HEK293 (cell line): ENCODE data around the gene PRICKLE1.

ENCODE experiments used
- CTCF ChIA-PET: fragments of 350-600 bp; formaldehyde crosslinking; extraction: SDS; loops from one replicate; lab custom pipeline; 2021; ENCODE audit warnings: antibody characterized with exemption; lab: Yijun Ruan, JAX
- POLR2A ChIA-PET: fragments of 300-600 bp; formaldehyde crosslinking; extraction: SDS; loops from one replicate; lab custom pipeline; 2020; ENCODE audit warnings: antibody characterized with exemption, inconsistent platforms; lab: Yijun Ruan, JAX
- H3K27ac ChIP-seq: fragments of 200-500 bp; sonication (Bioruptor generic); 2 replicates; pipeline ENCODE4 v1.5.1; 2014; ENCODE audit warnings: low read depth, low read length, control low read depth, inconsistent platforms; ENCODE audit errors: extremely low read depth
- H3K36me3 ChIP-seq, 2 experiments: fragments of 200-500 bp in 1 of 2; sonication (Bioruptor generic) in 1 of 2; 1 replicate in 1 of 2; 2 replicates in 1 of 2; pipeline ENCODE4 v1.5.1; 2014 to 2017; ENCODE audit warnings: inconsistent platforms in 2 of 2, low read length in 2 of 2; ENCODE audit not compliant: control insufficient read depth in 2 of 2, insufficient read depth in 1 of 2
- H3K4me1 ChIP-seq: fragments of 200-500 bp; sonication (Bioruptor generic); 2 replicates; pipeline ENCODE4 v1.5.1; 2014; ENCODE audit warnings: mild to moderate bottlenecking, low read length, inconsistent platforms; ENCODE audit not compliant: control insufficient read depth, insufficient read depth
- H3K4me3 ChIP-seq: 2 replicates; pipeline ENCODE4 v1.5.1; 2011; ENCODE audit warnings: low read depth, mild to moderate bottlenecking, control low read depth, low read length, moderate library complexity
- H3K9me3 ChIP-seq: fragments of 200-500 bp; sonication (Bioruptor generic); 2 replicates; pipeline ENCODE4 v1.5.1; 2014; ENCODE audit warnings: low read depth, low read length, inconsistent platforms; ENCODE audit not compliant: control insufficient read depth, insufficient read depth
- GLI2 ChIP-seq: fragments of 450-650 bp; formaldehyde crosslinking; IDR thresholded peaks from 2 replicates; pipeline ENCODE4; 2017; ENCODE audit warnings: missing biosample characterization, missing genetic modification characterization, low read depth, borderline replicate concordance
- HOXA7 ChIP-seq: sonication (generic); formaldehyde crosslinking; IDR thresholded peaks from 2 replicates; pipeline ENCODE4 v1.8.1; 2022; ENCODE audit warnings: missing genetic modification reagents, borderline replicate concordance
- MZF1 ChIP-seq: fragments of 450-650 bp; formaldehyde crosslinking; IDR thresholded peaks from 2 replicates; pipeline ENCODE4 v1.5.1; 2017; ENCODE audit warnings: missing biosample characterization, missing genetic modification characterization, borderline replicate concordance
- TCF7L2 ChIP-seq: IDR thresholded peaks from 2 replicates; pipeline ENCODE4 v1.6.1; 2011; ENCODE audit warnings: low read depth, mild to moderate bottlenecking, inconsistent platforms, low read length, moderate library complexity, borderline replicate concordance
- ZBTB17 ChIP-seq: fragments of 450-650 bp; formaldehyde crosslinking; IDR thresholded peaks from 2 replicates; pipeline ENCODE4 v1.5.1; 2016; ENCODE audit warnings: missing biosample characterization, missing genetic modification characterization
- ZBTB7A ChIP-seq: fragments of 450-650 bp; formaldehyde crosslinking; IDR thresholded peaks from 2 replicates; pipeline ENCODE4 v1.5.1; 2016; ENCODE audit warnings: low read depth, missing biosample characterization, missing genetic modification characterization
- ZNF155 ChIP-seq: fragments of 450-650 bp; formaldehyde crosslinking; IDR thresholded peaks from 2 replicates; pipeline ENCODE4 v1.5.1; 2016; ENCODE audit warnings: missing biosample characterization, missing genetic modification characterization
- ZNF2 ChIP-seq: fragments of 450-650 bp; formaldehyde crosslinking; IDR thresholded peaks from 2 replicates; pipeline ENCODE4 v1.5.1; 2016; ENCODE audit warnings: missing biosample characterization, missing genetic modification characterization
- ZNF624 ChIP-seq: fragments of 450-650 bp; formaldehyde crosslinking; IDR thresholded peaks from 2 replicates; pipeline ENCODE4 v1.5.1; 2017; ENCODE audit warnings: missing biosample characterization, missing genetic modification characterization
- ZNF660 ChIP-seq: fragments of 450-650 bp; IDR thresholded peaks from 2 replicates; pipeline ENCODE4 v1.5.1; 2018; ENCODE audit warnings: missing biosample characterization, mild to moderate bottlenecking, missing genetic modification characterization
- ZNF664 ChIP-seq: fragments of 450-650 bp; formaldehyde crosslinking; IDR thresholded peaks from 2 replicates; pipeline ENCODE4 v1.5.1; 2016; ENCODE audit warnings: missing biosample characterization, missing genetic modification characterization
- TF ChIP-seq, protein P1 (sequence below): fragments of 450-650 bp; formaldehyde crosslinking; IDR thresholded peaks from 2 replicates; pipeline ENCODE4 v1.5.1; 2016; ENCODE audit warnings: missing biosample characterization, missing genetic modification characterization, borderline replicate concordance
- TF ChIP-seq, protein P2 (sequence below): fragments of 450-650 bp; formaldehyde crosslinking; IDR thresholded peaks from 2 replicates; pipeline ENCODE4 v1.5.1; 2016; ENCODE audit warnings: missing biosample characterization, missing genetic modification characterization, borderline replicate concordance
- TF ChIP-seq, protein P3 (sequence below): fragments of 450-650 bp; formaldehyde crosslinking; IDR thresholded peaks from 2 replicates; pipeline ENCODE4 v1.5.1; 2016; ENCODE audit warnings: missing biosample characterization, missing genetic modification characterization
- TF ChIP-seq, protein P4 (sequence below): IDR thresholded peaks from 2 replicates; pipeline ENCODE4 v1.6.1; 2011; ENCODE audit warnings: mild to moderate bottlenecking, low read depth, low read length, borderline replicate concordance
- TF ChIP-seq, protein P5 (sequence below): fragments of 450-650 bp; formaldehyde crosslinking; IDR thresholded peaks from 2 replicates; pipeline ENCODE4 v1.5.1; 2016; ENCODE audit warnings: missing biosample characterization, missing genetic modification characterization, low read depth

PRICKLE1 gene

DNA sequence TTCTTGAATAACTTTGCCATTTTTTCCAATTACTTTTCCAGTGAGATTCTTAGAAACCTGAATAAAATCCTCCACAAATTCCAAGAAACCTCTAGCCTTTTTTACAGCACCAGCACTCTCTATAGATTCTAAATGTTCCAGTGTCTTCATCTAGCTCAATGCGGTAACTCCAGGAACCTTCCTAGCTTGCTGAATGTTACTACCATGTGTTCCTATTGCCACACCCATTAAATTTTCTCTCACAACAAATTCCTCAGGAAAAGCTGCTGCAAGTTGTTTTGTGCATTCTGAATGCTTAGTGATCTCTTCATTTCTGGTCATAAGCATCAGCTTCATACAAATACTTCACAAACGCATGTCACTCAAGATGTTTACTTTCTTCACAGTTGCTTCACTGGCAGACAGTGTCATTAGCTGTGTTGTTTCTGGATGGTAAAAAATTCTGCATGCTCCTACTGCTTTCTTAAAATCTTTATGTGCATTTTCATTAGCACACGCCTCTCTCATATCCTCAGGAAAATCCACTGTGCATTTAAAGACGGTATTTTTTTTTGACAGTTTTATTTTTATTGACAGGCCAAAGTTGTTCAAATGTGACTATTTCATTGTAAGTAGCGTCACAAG lies 156.9 kb downstream of the PRICKLE1 start:
- ChIA-PET POLR2A (no interaction called here), CTCF (interaction anchor here (1.1 kb wide), 1 partner anchor 60 kb away, joined by 4 read pairs; no protein-coding TSS in a partner anchor)
- Histone ChIP-seq H3K4me3 (no peak overlapping the region), H3K36me3 (peaks cover 0 to 5% of the 10 kb centered on the region in 2 experiments; a peak in 2 of 3 replicates), H3K9me3 (no peaks in the 10 kb centered on the region), H3K4me1 (no peaks in the 10 kb centered on the region), H3K27ac (no peak overlapping the region)
- TF ChIP-seq ZNF155 (tag by site-specific recombination) (no peak), HOXA7 (CRISPR knock-in tag) (no peak), ZBTB7A (tag by site-specific recombination) (no peak), TCF7L2 (no peak), ZNF2 (tag by site-specific recombination) (no peak)
- TF ChIP-seq, protein P1, sequence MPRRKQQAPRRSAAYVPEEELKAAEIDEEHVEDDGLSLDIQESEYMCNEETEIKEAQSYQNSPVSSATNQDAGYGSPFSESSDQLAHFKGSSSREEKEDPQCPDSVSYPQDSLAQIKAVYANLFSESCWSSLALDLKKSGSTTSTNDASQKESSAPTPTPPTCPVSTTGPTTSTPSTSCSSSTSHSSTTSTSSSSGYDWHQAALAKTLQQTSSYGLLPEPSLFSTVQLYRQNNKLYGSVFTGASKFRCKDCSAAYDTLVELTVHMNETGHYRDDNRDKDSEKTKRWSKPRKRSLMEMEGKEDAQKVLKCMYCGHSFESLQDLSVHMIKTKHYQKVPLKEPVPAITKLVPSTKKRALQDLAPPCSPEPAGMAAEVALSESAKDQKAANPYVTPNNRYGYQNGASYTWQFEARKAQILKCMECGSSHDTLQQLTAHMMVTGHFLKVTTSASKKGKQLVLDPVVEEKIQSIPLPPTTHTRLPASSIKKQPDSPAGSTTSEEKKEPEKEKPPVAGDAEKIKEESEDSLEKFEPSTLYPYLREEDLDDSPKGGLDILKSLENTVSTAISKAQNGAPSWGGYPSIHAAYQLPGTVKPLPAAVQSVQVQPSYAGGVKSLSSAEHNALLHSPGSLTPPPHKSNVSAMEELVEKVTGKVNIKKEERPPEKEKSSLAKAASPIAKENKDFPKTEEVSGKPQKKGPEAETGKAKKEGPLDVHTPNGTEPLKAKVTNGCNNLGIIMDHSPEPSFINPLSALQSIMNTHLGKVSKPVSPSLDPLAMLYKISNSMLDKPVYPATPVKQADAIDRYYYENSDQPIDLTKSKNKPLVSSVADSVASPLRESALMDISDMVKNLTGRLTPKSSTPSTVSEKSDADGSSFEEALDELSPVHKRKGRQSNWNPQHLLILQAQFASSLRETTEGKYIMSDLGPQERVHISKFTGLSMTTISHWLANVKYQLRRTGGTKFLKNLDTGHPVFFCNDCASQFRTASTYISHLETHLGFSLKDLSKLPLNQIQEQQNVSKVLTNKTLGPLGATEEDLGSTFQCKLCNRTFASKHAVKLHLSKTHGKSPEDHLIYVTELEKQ (tag by site-specific recombination): no peak
- TF ChIP-seq, protein P2, sequence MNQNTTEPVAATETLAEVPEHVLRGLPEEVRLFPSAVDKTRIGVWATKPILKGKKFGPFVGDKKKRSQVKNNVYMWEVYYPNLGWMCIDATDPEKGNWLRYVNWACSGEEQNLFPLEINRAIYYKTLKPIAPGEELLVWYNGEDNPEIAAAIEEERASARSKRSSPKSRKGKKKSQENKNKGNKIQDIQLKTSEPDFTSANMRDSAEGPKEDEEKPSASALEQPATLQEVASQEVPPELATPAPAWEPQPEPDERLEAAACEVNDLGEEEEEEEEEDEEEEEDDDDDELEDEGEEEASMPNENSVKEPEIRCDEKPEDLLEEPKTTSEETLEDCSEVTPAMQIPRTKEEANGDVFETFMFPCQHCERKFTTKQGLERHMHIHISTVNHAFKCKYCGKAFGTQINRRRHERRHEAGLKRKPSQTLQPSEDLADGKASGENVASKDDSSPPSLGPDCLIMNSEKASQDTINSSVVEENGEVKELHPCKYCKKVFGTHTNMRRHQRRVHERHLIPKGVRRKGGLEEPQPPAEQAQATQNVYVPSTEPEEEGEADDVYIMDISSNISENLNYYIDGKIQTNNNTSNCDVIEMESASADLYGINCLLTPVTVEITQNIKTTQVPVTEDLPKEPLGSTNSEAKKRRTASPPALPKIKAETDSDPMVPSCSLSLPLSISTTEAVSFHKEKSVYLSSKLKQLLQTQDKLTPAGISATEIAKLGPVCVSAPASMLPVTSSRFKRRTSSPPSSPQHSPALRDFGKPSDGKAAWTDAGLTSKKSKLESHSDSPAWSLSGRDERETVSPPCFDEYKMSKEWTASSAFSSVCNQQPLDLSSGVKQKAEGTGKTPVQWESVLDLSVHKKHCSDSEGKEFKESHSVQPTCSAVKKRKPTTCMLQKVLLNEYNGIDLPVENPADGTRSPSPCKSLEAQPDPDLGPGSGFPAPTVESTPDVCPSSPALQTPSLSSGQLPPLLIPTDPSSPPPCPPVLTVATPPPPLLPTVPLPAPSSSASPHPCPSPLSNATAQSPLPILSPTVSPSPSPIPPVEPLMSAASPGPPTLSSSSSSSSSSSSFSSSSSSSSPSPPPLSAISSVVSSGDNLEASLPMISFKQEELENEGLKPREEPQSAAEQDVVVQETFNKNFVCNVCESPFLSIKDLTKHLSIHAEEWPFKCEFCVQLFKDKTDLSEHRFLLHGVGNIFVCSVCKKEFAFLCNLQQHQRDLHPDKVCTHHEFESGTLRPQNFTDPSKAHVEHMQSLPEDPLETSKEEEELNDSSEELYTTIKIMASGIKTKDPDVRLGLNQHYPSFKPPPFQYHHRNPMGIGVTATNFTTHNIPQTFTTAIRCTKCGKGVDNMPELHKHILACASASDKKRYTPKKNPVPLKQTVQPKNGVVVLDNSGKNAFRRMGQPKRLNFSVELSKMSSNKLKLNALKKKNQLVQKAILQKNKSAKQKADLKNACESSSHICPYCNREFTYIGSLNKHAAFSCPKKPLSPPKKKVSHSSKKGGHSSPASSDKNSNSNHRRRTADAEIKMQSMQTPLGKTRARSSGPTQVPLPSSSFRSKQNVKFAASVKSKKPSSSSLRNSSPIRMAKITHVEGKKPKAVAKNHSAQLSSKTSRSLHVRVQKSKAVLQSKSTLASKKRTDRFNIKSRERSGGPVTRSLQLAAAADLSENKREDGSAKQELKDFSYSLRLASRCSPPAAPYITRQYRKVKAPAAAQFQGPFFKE: no peak

DNA sequence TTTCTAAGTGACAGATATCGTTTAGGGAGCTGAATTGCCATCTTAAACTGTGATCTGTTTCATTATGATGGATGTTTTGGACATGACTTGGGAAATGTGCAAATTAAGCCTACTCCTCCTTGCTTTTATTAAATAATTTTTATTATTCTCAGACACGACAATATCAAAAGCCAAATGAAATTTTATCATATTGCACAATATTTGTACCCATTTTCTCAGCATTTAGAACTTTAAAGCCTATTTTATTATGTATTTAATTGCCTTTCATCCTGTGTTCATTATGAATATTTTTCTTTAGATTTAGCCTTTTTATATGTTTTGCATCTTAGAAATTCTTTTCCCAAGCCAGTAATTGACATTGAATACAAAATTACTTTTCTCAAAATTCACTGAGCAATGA lies 160.7 kb downstream of the PRICKLE1 start:
- POLR2A ChIA-PET: no interaction called here
- H3K4me1 ChIP-seq: no peaks in the 10 kb centered on the region
- no peak overlapping the region for H3K27ac ChIP-seq
- CTCF ChIA-PET: interaction anchor here (0.6 kb wide), 1 partner anchor 15 kb away, joined by 3 read pairs; no protein-coding TSS in a partner anchor
- H3K4me3 ChIP-seq: no peak overlapping the region
- H3K9me3 ChIP-seq: no peaks in the 10 kb centered on the region
- peaks cover 0 to 5% of the 10 kb centered on the region in 2 experiments; a peak in 2 of 3 replicates for H3K36me3 ChIP-seq
- TF ChIP-seq ZNF664 (tag by site-specific recombination) (no peak), ZNF660 (tag by site-specific recombination) (no peak), MZF1 (tag by site-specific recombination) (no peak), ZBTB17 (tag by site-specific recombination) (no peak), ZNF624 (no peak), GLI2 (tag by site-specific recombination) (no peak)
- TF ChIP-seq, protein P3, sequence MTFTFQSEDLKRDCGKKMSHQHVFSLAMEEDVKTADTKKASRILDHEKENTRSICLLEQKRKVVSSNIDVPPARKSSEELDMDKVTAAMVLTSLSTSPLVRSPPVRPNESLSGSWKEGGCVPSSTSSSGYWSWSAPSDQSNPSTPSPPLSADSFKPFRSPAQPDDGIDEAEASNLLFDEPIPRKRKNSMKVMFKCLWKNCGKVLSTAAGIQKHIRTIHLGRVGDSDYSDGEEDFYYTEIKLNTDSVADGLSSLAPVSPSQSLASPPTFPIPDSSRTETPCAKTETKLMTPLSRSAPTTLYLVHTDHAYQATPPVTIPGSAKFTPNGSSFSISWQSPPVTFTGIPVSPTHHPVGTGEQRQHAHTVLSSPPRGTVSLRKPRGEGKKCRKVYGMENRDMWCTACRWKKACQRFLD: no peak
- TF ChIP-seq, protein P4, sequence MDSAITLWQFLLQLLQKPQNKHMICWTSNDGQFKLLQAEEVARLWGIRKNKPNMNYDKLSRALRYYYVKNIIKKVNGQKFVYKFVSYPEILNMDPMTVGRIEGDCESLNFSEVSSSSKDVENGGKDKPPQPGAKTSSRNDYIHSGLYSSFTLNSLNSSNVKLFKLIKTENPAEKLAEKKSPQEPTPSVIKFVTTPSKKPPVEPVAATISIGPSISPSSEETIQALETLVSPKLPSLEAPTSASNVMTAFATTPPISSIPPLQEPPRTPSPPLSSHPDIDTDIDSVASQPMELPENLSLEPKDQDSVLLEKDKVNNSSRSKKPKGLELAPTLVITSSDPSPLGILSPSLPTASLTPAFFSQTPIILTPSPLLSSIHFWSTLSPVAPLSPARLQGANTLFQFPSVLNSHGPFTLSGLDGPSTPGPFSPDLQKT: no peak
- TF ChIP-seq, protein P5, sequence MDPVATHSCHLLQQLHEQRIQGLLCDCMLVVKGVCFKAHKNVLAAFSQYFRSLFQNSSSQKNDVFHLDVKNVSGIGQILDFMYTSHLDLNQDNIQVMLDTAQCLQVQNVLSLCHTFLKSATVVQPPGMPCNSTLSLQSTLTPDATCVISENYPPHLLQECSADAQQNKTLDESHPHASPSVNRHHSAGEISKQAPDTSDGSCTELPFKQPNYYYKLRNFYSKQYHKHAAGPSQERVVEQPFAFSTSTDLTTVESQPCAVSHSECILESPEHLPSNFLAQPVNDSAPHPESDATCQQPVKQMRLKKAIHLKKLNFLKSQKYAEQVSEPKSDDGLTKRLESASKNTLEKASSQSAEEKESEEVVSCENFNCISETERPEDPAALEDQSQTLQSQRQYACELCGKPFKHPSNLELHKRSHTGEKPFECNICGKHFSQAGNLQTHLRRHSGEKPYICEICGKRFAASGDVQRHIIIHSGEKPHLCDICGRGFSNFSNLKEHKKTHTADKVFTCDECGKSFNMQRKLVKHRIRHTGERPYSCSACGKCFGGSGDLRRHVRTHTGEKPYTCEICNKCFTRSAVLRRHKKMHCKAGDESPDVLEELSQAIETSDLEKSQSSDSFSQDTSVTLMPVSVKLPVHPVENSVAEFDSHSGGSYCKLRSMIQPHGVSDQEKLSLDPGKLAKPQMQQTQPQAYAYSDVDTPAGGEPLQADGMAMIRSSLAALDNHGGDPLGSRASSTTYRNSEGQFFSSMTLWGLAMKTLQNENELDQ: no peak
